HG03064 (cell line): Measurements from ENCODE around the gene GTF2H2.
"Not testable (repeated sequence)": the region's sequence is repeated elsewhere in the genome, so short reads cannot be mapped to it uniquely, and the experiment has no call there.

Experiments
- ATAC-seq: cut with Tn5 transposase; IDR thresholded peaks from one replicate; pipeline ENCODE4 v1.9.1; 2021; ENCODE audit warnings: low read depth; ENCODE audit not compliant: unreplicated experiment

Gene GTF2H2

GRCh38 chr5:71067262-71067928 lies at the start of gene GTF2H2:
Gene GTF2H2 (minus strand): TSS chr5:71067676. CDS start chr5:71062763, 4,913 bp downstream.
- ATAC-seq = peak; percentile 96

- not testable (repeated sequence) for ATAC-seq
Measured at GRCh38 chr5:71109730-71110275, 42.3 kb upstream of the GTF2H2 start.

GRCh38 chr5:71099996-71100395 lies 32.5 kb upstream of the GTF2H2 start:
- not testable (repeated sequence) for ATAC-seq

- ATAC-seq = not testable (repeated sequence)
Measured at GRCh38 chr5:71097930-71098203, 30.4 kb upstream of the GTF2H2 start.

- not testable (repeated sequence) for ATAC-seq
Measured at GRCh38 chr5:71097173-71097929, 29.9 kb upstream of the GTF2H2 start.

GRCh38 chr5:71089773-71090172 lies 22.3 kb upstream of the GTF2H2 start:
- ATAC-seq = not testable (repeated sequence)

GRCh38 chr5:71088754-71089153 lies 21.3 kb upstream of the GTF2H2 start:
- not testable (repeated sequence) for ATAC-seq

GRCh38 chr5:71086145-71086544 lies 18.7 kb upstream of the GTF2H2 start:
- ATAC-seq = not testable (repeated sequence)

- not testable (repeated sequence) for ATAC-seq
Measured at GRCh38 chr5:71084280-71085063, 17.0 kb upstream of the GTF2H2 start.

GRCh38 chr5:71082898-71083297 lies 15.4 kb upstream of the GTF2H2 start:
- ATAC-seq = not testable (repeated sequence)

GRCh38 chr5:71082340-71082739 lies 14.9 kb upstream of the GTF2H2 start:
- ATAC-seq = not testable (repeated sequence)

GRCh38 chr5:71061322-71061721 lies 6.2 kb downstream of the GTF2H2 start:
- not testable (repeated sequence) for ATAC-seq

- ATAC-seq = not testable (repeated sequence)
Measured at GRCh38 chr5:71059426-71059825, 8.1 kb downstream of the GTF2H2 start.

- ATAC-seq = not testable (repeated sequence)
Measured at GRCh38 chr5:71044808-71045207, 22.7 kb downstream of the GTF2H2 start.

- ATAC-seq = not testable (repeated sequence)
Measured at GRCh38 chr5:71044128-71044527, 23.3 kb downstream of the GTF2H2 start.

GRCh38 chr5:71031046-71031776 lies 36.3 kb downstream of the GTF2H2 start:
- not testable (repeated sequence) for ATAC-seq

- not testable (repeated sequence) for ATAC-seq
Measured at GRCh38 chr5:71025289-71025953, 42.1 kb downstream of the GTF2H2 start, which contains the start of gene NAIP. Gene NAIP (minus strand): TSS chr5:71025339. CDS start chr5:71012915, 12,424 bp downstream.

- not testable (repeated sequence) for ATAC-seq
Measured at GRCh38 chr5:71020643-71021042, 46.8 kb downstream of the GTF2H2 start.

GRCh38 chr5:71018376-71019005 lies 49.0 kb downstream of the GTF2H2 start:
- not testable (repeated sequence) for ATAC-seq
